ENCODE data around the gene ARAP2. TPM values are rescaled to one million over a fixed set of nuclear protein-coding genes. Genes with fewer than 3 reads are reported as not detected.

ARAP2 gene
- total RNA-seq, 1 donor: 3.6 TPM

DNA sequence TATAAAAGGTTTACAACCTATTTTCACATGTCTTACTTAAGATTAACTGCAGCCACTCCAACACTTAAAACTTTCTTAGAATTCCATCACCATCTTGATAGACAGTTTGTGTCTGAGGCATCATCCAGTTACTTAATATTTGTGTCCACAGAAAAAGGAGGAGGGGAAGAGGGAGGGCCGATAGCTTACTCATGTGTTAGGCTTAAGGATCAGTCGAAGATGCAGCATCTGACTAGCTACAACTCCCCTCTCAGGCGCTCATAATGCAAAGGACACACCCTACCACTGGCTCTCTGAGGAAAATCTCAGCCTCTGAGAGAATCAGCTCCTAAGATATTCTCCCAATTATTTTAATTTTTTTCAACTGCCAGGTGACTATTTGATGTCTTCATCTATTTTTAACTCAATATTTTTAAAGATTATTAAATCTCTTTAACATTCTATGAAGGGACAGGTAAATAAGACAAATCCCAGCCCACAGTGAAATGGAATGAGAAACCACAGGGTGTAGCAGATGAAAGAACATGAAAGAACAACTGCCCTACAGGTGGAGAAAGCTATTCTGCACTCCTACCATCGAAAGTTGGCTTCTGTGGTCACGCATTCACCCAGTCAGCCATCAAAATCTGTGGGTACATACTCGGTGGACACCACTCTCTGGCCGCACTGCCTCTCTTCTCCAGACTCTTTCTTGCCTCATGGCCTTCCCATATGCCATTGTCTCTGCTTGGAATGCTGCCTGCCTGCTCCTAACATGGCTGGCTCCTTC, 48.0 kb downstream of the ARAP2 start:
- no peaks in the 10 kb centered on the region for H3K4me1 ChIP-seq (ENCODE audit: insufficient read depth, low read length)
- H3K36me3 ChIP-seq (ENCODE audit: insufficient read depth, low read length): no peaks in the 10 kb centered on the region
- DNase-seq (ENCODE audit: insufficient read length, low spot score, missing footprints): no peak
- no peaks in the 10 kb centered on the region for H3K9me3 ChIP-seq (ENCODE audit: low read depth, low read length)
- H3K27me3 ChIP-seq (ENCODE audit: insufficient read depth, low read length): no peaks in the 10 kb centered on the region
- no peak overlapping the region for H3K4me2 ChIP-seq (ENCODE audit: insufficient read depth, low read length)
- H3K4me3 ChIP-seq (ENCODE audit: insufficient read depth, low read length): no peak overlapping the region
- H3K79me2 ChIP-seq (ENCODE audit: insufficient read depth, low read length): no peaks in the 10 kb centered on the region
- H3K27ac ChIP-seq (ENCODE audit: low read depth, low read length): no peak overlapping the region
- no peak overlapping the region for H2AFZ ChIP-seq (ENCODE audit: low read length)
- no peaks in the 10 kb centered on the region for H4K20me1 ChIP-seq (ENCODE audit: insufficient read depth, low read length)
- TF ChIP-seq, protein P1, sequence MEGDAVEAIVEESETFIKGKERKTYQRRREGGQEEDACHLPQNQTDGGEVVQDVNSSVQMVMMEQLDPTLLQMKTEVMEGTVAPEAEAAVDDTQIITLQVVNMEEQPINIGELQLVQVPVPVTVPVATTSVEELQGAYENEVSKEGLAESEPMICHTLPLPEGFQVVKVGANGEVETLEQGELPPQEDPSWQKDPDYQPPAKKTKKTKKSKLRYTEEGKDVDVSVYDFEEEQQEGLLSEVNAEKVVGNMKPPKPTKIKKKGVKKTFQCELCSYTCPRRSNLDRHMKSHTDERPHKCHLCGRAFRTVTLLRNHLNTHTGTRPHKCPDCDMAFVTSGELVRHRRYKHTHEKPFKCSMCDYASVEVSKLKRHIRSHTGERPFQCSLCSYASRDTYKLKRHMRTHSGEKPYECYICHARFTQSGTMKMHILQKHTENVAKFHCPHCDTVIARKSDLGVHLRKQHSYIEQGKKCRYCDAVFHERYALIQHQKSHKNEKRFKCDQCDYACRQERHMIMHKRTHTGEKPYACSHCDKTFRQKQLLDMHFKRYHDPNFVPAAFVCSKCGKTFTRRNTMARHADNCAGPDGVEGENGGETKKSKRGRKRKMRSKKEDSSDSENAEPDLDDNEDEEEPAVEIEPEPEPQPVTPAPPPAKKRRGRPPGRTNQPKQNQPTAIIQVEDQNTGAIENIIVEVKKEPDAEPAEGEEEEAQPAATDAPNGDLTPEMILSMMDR (IDR thresholded peaks at IDR 0.05; ENCODE audit: extremely low read depth, low read depth, low read length): no peak

DNA sequence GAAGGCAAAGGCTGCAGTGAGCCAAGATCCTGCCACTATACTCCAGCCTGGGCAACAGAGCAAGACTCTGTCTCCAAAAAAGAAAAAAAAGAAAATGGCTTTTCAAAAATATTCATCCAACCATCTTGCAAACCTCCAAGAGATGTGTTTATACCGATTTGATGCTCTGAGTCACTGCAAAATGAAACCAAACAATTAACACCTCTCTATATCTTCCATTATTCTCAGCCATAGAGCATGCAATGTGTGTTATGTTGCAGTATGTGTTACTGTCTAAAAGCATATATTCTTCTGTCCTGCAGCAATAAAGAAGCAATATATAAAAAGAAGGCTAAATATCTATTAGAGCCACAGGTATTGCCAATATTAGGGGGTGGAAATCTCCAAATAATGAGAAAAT, 51.4 kb downstream of the ARAP2 start:
- Histone ChIP-seq H3K79me2 (ENCODE audit: insufficient read depth, low read length) (no peaks in the 10 kb centered on the region), H2AFZ (ENCODE audit: low read length) (no peak overlapping the region), H3K27me3 (ENCODE audit: insufficient read depth, low read length) (no peaks in the 10 kb centered on the region), H3K27ac (ENCODE audit: low read depth, low read length) (no peak overlapping the region), H3K36me3 (ENCODE audit: insufficient read depth, low read length) (no peaks in the 10 kb centered on the region), H3K4me2 (ENCODE audit: insufficient read depth, low read length) (no peak overlapping the region), H3K9me3 (ENCODE audit: low read depth, low read length) (no peaks in the 10 kb centered on the region), H4K20me1 (ENCODE audit: insufficient read depth, low read length) (no peaks in the 10 kb centered on the region), H3K4me1 (ENCODE audit: insufficient read depth, low read length) (no peaks in the 10 kb centered on the region), H3K4me3 (ENCODE audit: insufficient read depth, low read length) (no peak overlapping the region)
- DNase-seq (ENCODE audit: insufficient read length, low spot score, missing footprints): no peak
- TF ChIP-seq, protein P1 (IDR thresholded peaks at IDR 0.05; ENCODE audit: extremely low read depth, low read depth, low read length): no peak

DNA sequence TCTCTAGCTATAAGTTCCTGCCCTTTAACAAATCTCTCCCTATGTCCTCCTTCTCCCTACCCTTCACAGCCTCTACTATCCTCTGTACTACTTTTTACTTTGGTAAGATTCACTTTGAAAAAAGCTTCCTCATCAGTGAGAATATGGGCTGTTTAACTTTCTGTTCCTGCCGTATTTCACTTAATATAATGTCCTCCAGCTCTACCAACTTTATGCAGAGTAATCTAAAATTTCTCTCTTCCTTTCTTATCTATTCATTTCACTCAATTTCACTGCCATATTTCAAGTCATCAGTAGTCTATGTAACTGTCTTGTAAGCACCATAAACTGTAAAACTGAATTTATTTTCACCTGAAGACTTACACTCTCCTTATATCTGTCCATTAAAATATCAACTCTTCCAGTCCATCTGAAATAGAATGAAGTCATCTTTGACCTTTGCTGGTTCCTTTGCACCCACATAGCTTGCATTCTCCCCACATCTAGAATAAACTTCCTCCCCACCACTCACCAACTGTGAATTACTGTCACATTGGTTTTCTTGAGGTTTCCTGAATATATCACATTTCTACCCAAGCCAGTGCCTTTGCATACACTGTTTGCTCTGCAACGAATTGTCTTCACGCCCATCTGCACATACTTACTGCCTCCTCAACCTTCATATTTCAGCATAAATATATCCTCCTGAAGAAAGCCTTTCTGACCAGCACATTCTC, 54.6 kb downstream of the ARAP2 start:
- no peaks in the 10 kb centered on the region for H3K4me1 ChIP-seq (ENCODE audit: insufficient read depth, low read length)
- H3K4me3 ChIP-seq (ENCODE audit: insufficient read depth, low read length): no peak overlapping the region
- no peaks in the 10 kb centered on the region for H3K36me3 ChIP-seq (ENCODE audit: insufficient read depth, low read length)
- DNase-seq (ENCODE audit: insufficient read length, low spot score, missing footprints): no peak
- H3K4me2 ChIP-seq (ENCODE audit: insufficient read depth, low read length): no peak overlapping the region
- TF ChIP-seq, protein P1 (IDR thresholded peaks at IDR 0.05; ENCODE audit: extremely low read depth, low read depth, low read length): no peak
- no peaks in the 10 kb centered on the region for H3K9me3 ChIP-seq (ENCODE audit: low read depth, low read length)
- H3K27ac ChIP-seq (ENCODE audit: low read depth, low read length): no peak overlapping the region
- H3K79me2 ChIP-seq (ENCODE audit: insufficient read depth, low read length): no peaks in the 10 kb centered on the region
- H2AFZ ChIP-seq (ENCODE audit: low read length): no peak overlapping the region
- H3K27me3 ChIP-seq (ENCODE audit: insufficient read depth, low read length): no peaks in the 10 kb centered on the region
- H4K20me1 ChIP-seq (ENCODE audit: insufficient read depth, low read length): no peaks in the 10 kb centered on the region

DNA sequence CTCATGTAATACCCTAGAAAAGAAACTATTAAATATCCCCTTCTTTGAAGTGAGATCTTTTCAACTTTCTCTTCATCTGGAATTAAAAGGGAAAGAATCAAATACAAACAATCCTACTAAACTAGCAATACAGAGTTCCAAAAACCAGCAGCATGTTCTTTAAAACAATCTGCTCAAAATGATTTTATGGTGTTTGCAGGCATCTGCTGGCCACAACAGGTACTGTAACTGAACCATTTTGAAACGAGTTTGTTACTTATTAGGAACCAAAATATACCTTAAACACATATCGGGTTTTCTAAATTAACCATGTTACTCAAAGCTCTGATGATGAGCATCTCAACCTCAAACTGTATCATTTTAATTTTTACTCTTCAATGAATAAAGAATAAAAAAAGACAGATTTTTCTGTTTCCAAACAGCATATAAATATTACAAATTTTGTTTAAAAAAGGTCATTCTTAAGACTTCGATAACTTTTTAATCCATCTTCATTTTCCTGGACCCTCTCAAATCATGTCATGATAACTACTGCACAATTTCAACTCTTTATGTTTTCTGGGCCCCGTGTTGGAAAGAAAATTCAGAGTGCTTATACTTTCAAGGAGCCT, 56.5 kb downstream of the ARAP2 start:
- no peaks in the 10 kb centered on the region for H4K20me1 ChIP-seq (ENCODE audit: insufficient read depth, low read length)
- TF ChIP-seq, protein P1 (IDR thresholded peaks at IDR 0.05; ENCODE audit: extremely low read depth, low read depth, low read length): no peak
- no peaks in the 10 kb centered on the region for H3K79me2 ChIP-seq (ENCODE audit: insufficient read depth, low read length)
- H3K27me3 ChIP-seq (ENCODE audit: insufficient read depth, low read length): no peaks in the 10 kb centered on the region
- no peak overlapping the region for H3K4me3 ChIP-seq (ENCODE audit: insufficient read depth, low read length)
- no peak overlapping the region for H2AFZ ChIP-seq (ENCODE audit: low read length)
- H3K4me1 ChIP-seq (ENCODE audit: insufficient read depth, low read length): no peaks in the 10 kb centered on the region
- H3K27ac ChIP-seq (ENCODE audit: low read depth, low read length): no peak overlapping the region
- no peak for DNase-seq (ENCODE audit: insufficient read length, low spot score, missing footprints)
- no peak overlapping the region for H3K4me2 ChIP-seq (ENCODE audit: insufficient read depth, low read length)
- H3K9me3 ChIP-seq (ENCODE audit: low read depth, low read length): no peaks in the 10 kb centered on the region
- H3K36me3 ChIP-seq (ENCODE audit: insufficient read depth, low read length): no peaks in the 10 kb centered on the region
